ENCODE measurements around the gene GNAQ.

Gene GNAQ

DNA sequence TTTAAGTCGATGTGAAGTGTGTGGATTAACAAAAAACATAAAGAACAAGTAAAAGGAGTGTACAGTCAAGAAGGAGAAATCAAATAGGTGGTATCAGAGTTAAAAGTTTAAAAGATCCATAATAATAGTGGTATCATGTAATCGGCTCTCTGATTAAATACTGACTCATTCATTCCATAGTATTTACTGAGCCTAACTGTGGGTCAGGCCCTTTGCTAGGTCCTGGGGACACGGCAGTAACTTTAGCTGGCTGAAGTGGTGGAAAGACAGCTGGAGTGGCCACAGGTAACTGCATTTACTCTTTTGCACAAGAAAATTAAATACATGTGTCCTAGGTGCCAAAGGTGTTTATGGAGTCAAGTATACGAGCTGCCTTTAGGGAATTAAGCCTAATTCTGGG, 124.0 kb downstream of the GNAQ start:
- DNase-seq = no peak
- H2BK12ac ChIP-seq (ENCODE audit: low read length) = no peak overlapping the region
- no peak overlapping the region for H2AK5ac ChIP-seq (ENCODE audit: low read length)
- peaks cover 7 to 12% of the 10 kb centered on the region in 2 experiments for H3K4me1 ChIP-seq (ENCODE audit: control insufficient read depth in 1 of 2, insufficient read depth in 2 of 2, low read length in 2 of 2)
- no peak overlapping the region for H4K8ac ChIP-seq (ENCODE audit: low read depth, low read length)
- H3K79me1 ChIP-seq (ENCODE audit: low read length) = peaks cover 3% of the 10 kb centered on the region
- no peak overlapping the region for H3K18ac ChIP-seq (ENCODE audit: low read length)
- H2BK5ac ChIP-seq (ENCODE audit: low read depth, low read length, poor library complexity) = no peak overlapping the region
- no peak overlapping the region for H3K27ac ChIP-seq (ENCODE audit: low read depth, low read length)
- H2BK120ac ChIP-seq (ENCODE audit: insufficient read depth, low read length, poor library complexity) = no peak overlapping the region
- WGBS (ENCODE audit: extremely low coverage, insufficient coverage, insufficient read length) = 100% methylated on average over 1 of the region's 4 CpGs
- no peak overlapping the region for H3K4ac ChIP-seq (ENCODE audit: low read depth, low read length)
- H3K4me2 ChIP-seq (ENCODE audit: low read length) = no peak overlapping the region
- no peak overlapping the region for H3K9ac ChIP-seq (ENCODE audit: low read length)
- no peak overlapping the region for H3K4me3 ChIP-seq (ENCODE audit: low read depth, low read length)
- H3K9me3 ChIP-seq (ENCODE audit: insufficient read depth, low read depth, low read length) = no peaks in the 10 kb centered on the region
- no peak overlapping the region for H2AFZ ChIP-seq (ENCODE audit: insufficient read depth, low read length, poor library complexity)
- no peak overlapping the region for H3K14ac ChIP-seq (ENCODE audit: low read length)
- no peak overlapping the region for H4K91ac ChIP-seq (ENCODE audit: low read depth, low read length)
- no peaks in the 10 kb centered on the region for H3K27me3 ChIP-seq (ENCODE audit: insufficient read depth, low read length)
- H3K79me2 ChIP-seq (ENCODE audit: control insufficient read depth, insufficient read depth, low read length, poor library complexity) = no peaks in the 10 kb centered on the region
- H3K36me3 ChIP-seq (ENCODE audit: control insufficient read depth in 1 of 2, insufficient read depth in 2 of 2, low read length in 2 of 2) = no peaks in the 10 kb centered on the region
- no peak overlapping the region for H4K12ac ChIP-seq (ENCODE audit: low read depth, low read length)
- no peak overlapping the region for H3K23ac ChIP-seq (ENCODE audit: low read length)

DNA sequence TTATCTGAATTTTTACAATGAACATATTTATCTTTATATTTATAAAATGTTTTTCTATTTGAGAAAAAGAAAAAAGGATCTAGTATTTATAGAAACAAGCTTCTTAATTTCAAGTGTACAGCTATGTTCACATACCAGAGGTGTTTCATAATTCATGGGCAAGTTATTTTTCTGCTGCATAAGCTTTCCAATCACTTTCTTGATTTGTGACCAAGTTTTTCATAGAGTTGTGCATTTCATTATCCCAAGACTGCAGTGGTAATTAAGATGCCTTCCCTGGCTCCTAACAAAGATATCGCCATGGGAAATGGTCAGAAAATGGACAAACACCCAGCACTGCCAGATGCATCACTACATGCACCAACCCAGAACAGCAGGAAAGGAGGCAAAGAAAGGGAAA, 124.6 kb downstream of the GNAQ start:
- Histone ChIP-seq H4K91ac (ENCODE audit: low read depth, low read length) (no peak overlapping the region), H2BK120ac (ENCODE audit: insufficient read depth, low read length, poor library complexity) (no peak overlapping the region), H3K23ac (ENCODE audit: low read length) (no peak overlapping the region), H2BK5ac (ENCODE audit: low read depth, low read length, poor library complexity) (no peak overlapping the region), H3K14ac (ENCODE audit: low read length) (no peak overlapping the region), H3K18ac (ENCODE audit: low read length) (no peak overlapping the region), H3K27ac (ENCODE audit: low read depth, low read length) (no peak overlapping the region), H2AK5ac (ENCODE audit: low read length) (no peak overlapping the region), H3K9ac (ENCODE audit: low read length) (no peak overlapping the region), H3K79me1 (ENCODE audit: low read length) (peaks cover 3% of the 10 kb centered on the region), H4K12ac (ENCODE audit: low read depth, low read length) (no peak overlapping the region), H3K79me2 (ENCODE audit: control insufficient read depth, insufficient read depth, low read length, poor library complexity) (no peaks in the 10 kb centered on the region), H3K9me3 (ENCODE audit: insufficient read depth, low read depth, low read length) (no peaks in the 10 kb centered on the region), H3K4me2 (ENCODE audit: low read length) (no peak overlapping the region), H3K4me3 (ENCODE audit: low read depth, low read length) (no peak overlapping the region), H3K4ac (ENCODE audit: low read depth, low read length) (no peak overlapping the region), H3K4me1 (ENCODE audit: control insufficient read depth in 1 of 2, insufficient read depth in 2 of 2, low read length in 2 of 2) (peaks cover 7 to 12% of the 10 kb centered on the region in 2 experiments), H4K8ac (ENCODE audit: low read depth, low read length) (no peak overlapping the region), H2AFZ (ENCODE audit: insufficient read depth, low read length, poor library complexity) (no peak overlapping the region), H3K36me3 (ENCODE audit: control insufficient read depth in 1 of 2, insufficient read depth in 2 of 2, low read length in 2 of 2) (no peaks in the 10 kb centered on the region), H3K27me3 (ENCODE audit: insufficient read depth, low read length) (no peaks in the 10 kb centered on the region), H2BK12ac (ENCODE audit: low read length) (no peak overlapping the region)
- WGBS (ENCODE audit: extremely low coverage, insufficient coverage, insufficient read length) = no CpG with 5 or more reads among the region's 1 CpG
- no peak for DNase-seq

DNA sequence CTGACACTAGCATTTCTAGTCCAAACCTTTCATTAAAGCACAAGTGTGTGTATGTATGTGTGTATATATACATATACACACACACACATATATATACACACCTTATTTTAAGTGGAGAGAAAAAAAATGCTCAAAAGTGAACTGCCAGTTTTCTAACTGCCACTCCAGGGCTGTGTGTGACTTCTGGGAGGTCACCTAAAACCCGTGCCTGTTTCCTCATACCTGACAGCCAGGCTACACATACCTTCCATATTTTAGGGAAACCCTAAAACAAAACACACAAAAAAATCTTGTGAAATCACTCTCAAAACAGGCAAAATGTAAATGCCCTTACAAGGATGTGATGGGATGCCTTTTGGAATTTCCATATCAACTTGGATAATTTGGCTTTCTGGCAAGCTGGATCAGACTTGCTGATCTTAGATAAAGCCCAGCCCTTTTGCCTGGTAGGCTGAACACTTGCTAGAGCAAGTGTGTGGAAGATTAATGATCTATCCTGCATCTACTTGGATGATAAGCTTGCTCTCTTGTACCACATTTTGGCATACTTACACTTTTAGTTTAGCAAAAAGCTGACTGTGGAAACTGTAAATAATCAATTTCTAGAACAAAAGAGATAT, 127.8 kb downstream of the GNAQ start:
- no peak overlapping the region for H4K12ac ChIP-seq (ENCODE audit: low read depth, low read length)
- no peak overlapping the region for H3K14ac ChIP-seq (ENCODE audit: low read length)
- peaks cover 3% of the 10 kb centered on the region for H3K79me1 ChIP-seq (ENCODE audit: low read length)
- no peak overlapping the region for H3K4ac ChIP-seq (ENCODE audit: low read depth, low read length)
- H4K8ac ChIP-seq (ENCODE audit: low read depth, low read length) = no peak overlapping the region
- H3K36me3 ChIP-seq (ENCODE audit: control insufficient read depth in 1 of 2, insufficient read depth in 2 of 2, low read length in 2 of 2) = peaks cover 0 to 1% of the 10 kb centered on the region in 2 experiments
- no peak overlapping the region for H2BK12ac ChIP-seq (ENCODE audit: low read length)
- no peak overlapping the region for H2BK120ac ChIP-seq (ENCODE audit: insufficient read depth, low read length, poor library complexity)
- H3K4me3 ChIP-seq (ENCODE audit: low read depth, low read length) = no peak overlapping the region
- no peaks in the 10 kb centered on the region for H3K27me3 ChIP-seq (ENCODE audit: insufficient read depth, low read length)
- H2AFZ ChIP-seq (ENCODE audit: insufficient read depth, low read length, poor library complexity) = no peak overlapping the region
- peak overlapping the region; percentile 22 for H3K4me2 ChIP-seq (ENCODE audit: low read length)
- H2AK5ac ChIP-seq (ENCODE audit: low read length) = peak overlapping the region; percentile 40
- no peaks in the 10 kb centered on the region for H3K79me2 ChIP-seq (ENCODE audit: control insufficient read depth, insufficient read depth, low read length, poor library complexity)
- no peaks in the 10 kb centered on the region for H3K9me3 ChIP-seq (ENCODE audit: insufficient read depth, low read depth, low read length)
- H3K27ac ChIP-seq (ENCODE audit: low read depth, low read length) = peak overlapping the region; percentile 63
- H2BK5ac ChIP-seq (ENCODE audit: low read depth, low read length, poor library complexity) = no peak overlapping the region
- H3K4me1 ChIP-seq (ENCODE audit: control insufficient read depth in 1 of 2, insufficient read depth in 2 of 2, low read length in 2 of 2) = peaks cover 10 to 16% of the 10 kb centered on the region in 2 experiments
- no CpG with 5 or more reads among the region's 1 CpG for whole genome bisulfite sequencing (ENCODE audit: extremely low coverage, insufficient coverage, insufficient read length)
- no peak for DNase-seq
- no peak overlapping the region for H3K9ac ChIP-seq (ENCODE audit: low read length)
- H3K18ac ChIP-seq (ENCODE audit: low read length) = no peak overlapping the region
- no peak overlapping the region for H4K91ac ChIP-seq (ENCODE audit: low read depth, low read length)
- no peak overlapping the region for H3K23ac ChIP-seq (ENCODE audit: low read length)

DNA sequence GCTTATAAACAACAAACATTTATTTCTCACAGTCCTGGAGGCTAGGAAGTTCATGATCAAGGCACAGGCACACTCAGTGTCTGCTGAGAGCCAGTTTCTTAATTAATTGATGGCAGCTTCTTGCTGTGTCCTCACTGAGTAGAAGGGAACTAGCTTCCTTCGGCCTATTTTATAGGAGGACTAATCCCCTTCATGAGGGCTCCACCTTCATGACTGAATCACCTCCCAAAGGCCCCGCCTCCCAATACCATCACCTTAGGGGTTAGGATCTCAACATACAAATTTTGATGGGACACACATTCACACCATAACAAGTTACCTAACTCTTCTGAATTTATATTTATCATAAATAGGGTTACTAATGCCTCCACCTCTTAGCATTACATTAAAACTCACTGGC, 129.8 kb downstream of the GNAQ start:
- no peak overlapping the region for H2BK5ac ChIP-seq (ENCODE audit: low read depth, low read length, poor library complexity)
- no CpG with 5 or more reads among the region's 2 CpGs for WGBS (ENCODE audit: extremely low coverage, insufficient coverage, insufficient read length)
- H3K27ac ChIP-seq (ENCODE audit: low read depth, low read length) = no peak overlapping the region
- no peaks in the 10 kb centered on the region for H3K79me2 ChIP-seq (ENCODE audit: control insufficient read depth, insufficient read depth, low read length, poor library complexity)
- no peak overlapping the region for H3K4me2 ChIP-seq (ENCODE audit: low read length)
- H2BK12ac ChIP-seq (ENCODE audit: low read length) = peak overlapping the region; percentile 74
- H4K91ac ChIP-seq (ENCODE audit: low read depth, low read length) = no peak overlapping the region
- no peak overlapping the region for H4K12ac ChIP-seq (ENCODE audit: low read depth, low read length)
- no peak overlapping the region for H3K23ac ChIP-seq (ENCODE audit: low read length)
- peaks cover 3% of the 10 kb centered on the region for H3K79me1 ChIP-seq (ENCODE audit: low read length)
- H3K4me3 ChIP-seq (ENCODE audit: low read depth, low read length) = no peak overlapping the region
- no peak overlapping the region for H2AFZ ChIP-seq (ENCODE audit: insufficient read depth, low read length, poor library complexity)
- no peaks in the 10 kb centered on the region for H3K27me3 ChIP-seq (ENCODE audit: insufficient read depth, low read length)
- no peak for DNase-seq
- no peak overlapping the region for H4K8ac ChIP-seq (ENCODE audit: low read depth, low read length)
- no peak overlapping the region for H2BK120ac ChIP-seq (ENCODE audit: insufficient read depth, low read length, poor library complexity)
- H3K18ac ChIP-seq (ENCODE audit: low read length) = no peak overlapping the region
- peak overlapping the region; percentile 73 for H3K4ac ChIP-seq (ENCODE audit: low read depth, low read length)
- H3K9ac ChIP-seq (ENCODE audit: low read length) = no peak overlapping the region
- H3K36me3 ChIP-seq (ENCODE audit: control insufficient read depth in 1 of 2, insufficient read depth in 2 of 2, low read length in 2 of 2) = peaks cover 0 to 1% of the 10 kb centered on the region in 2 experiments
- H2AK5ac ChIP-seq (ENCODE audit: low read length) = no peak overlapping the region
- no peak overlapping the region for H3K14ac ChIP-seq (ENCODE audit: low read length)
- no peaks in the 10 kb centered on the region for H3K9me3 ChIP-seq (ENCODE audit: insufficient read depth, low read depth, low read length)
- H3K4me1 ChIP-seq (ENCODE audit: control insufficient read depth in 1 of 2, insufficient read depth in 2 of 2, low read length in 2 of 2) = peaks cover 10 to 16% of the 10 kb centered on the region in 2 experiments
